DMS 273 treated with DMSO at 0.1 percent for 48 hours (cell line): ENCODE measurements around the gene CD200.

Experiments used
- DNase-seq: peaks from one replicate; lab custom pipeline; 2025; lab: John Stamatoyannopoulos, UW

The CD200 gene

GRCh38 chr3:112333002-112333380, at the start of gene CD200:
TSS of gene CD200 (plus strand) at chr3:112333156. CDS start at chr3:112333213, 57 bp downstream.
- no peak for DNase-seq

- DNase-seq, result no peak
Measured at GRCh38 chr3:112289011-112289410, 43.9 kb upstream of the CD200 start.

- DNase-seq, result no peak
Measured at GRCh38 chr3:112293368-112294321, 39.3 kb upstream of the CD200 start, which contains the start of gene SLC9C1. TSS of gene SLC9C1 (minus strand) at chr3:112294216. CDS start at chr3:112286791, 7,425 bp downstream.

- no peak for DNase-seq
Measured at GRCh38 chr3:112297714-112298113, 35.2 kb upstream of the CD200 start.

GRCh38 chr3:112298781-112299180, 34.2 kb upstream of the CD200 start:
- no peak for DNase-seq

GRCh38 chr3:112302150-112302830, 30.7 kb upstream of the CD200 start:
- no peak for DNase-seq

- DNase-seq, result no peak
Measured at GRCh38 chr3:112302881-112303763, 29.8 kb upstream of the CD200 start.

- DNase-seq, result no peak
Measured at GRCh38 chr3:112303764-112304325, 29.1 kb upstream of the CD200 start.

GRCh38 chr3:112304611-112305010, 28.3 kb upstream of the CD200 start:
- no peak for DNase-seq

GRCh38 chr3:112306825-112307224, 26.1 kb upstream of the CD200 start:
- no peak for DNase-seq

GRCh38 chr3:112307557-112307956, 25.4 kb upstream of the CD200 start:
- no peak for DNase-seq

- no peak for DNase-seq
Measured at GRCh38 chr3:112308151-112308911, 24.6 kb upstream of the CD200 start.

- no peak for DNase-seq
Measured at GRCh38 chr3:112314649-112315048, 18.3 kb upstream of the CD200 start.

GRCh38 chr3:112315791-112316190, 17.2 kb upstream of the CD200 start:
- no peak for DNase-seq

- no peak for DNase-seq
Measured at GRCh38 chr3:112319516-112320276, 13.3 kb upstream of the CD200 start.

- no peak for DNase-seq
Measured at GRCh38 chr3:112320691-112321090, 12.3 kb upstream of the CD200 start.

GRCh38 chr3:112321867-112322652, 10.9 kb upstream of the CD200 start:
- DNase-seq, result no peak

- peak; percentile 21 for DNase-seq
Measured at GRCh38 chr3:112327371-112327951, 5.5 kb upstream of the CD200 start.

- no peak for DNase-seq
Measured at GRCh38 chr3:112331851-112332250, 1.1 kb upstream of the CD200 start.
